GM21447 (cell line): ENCODE data around the gene FCRLB.
"Not testable (repeated sequence)": the region's sequence is repeated elsewhere in the genome, so short reads cannot be mapped to it uniquely, and the experiment has no call there.

ENCODE experiments used
- ATAC-seq: cut with Tn5 transposase; IDR thresholded peaks from one replicate; pipeline ENCODE4 v1.9.1; 2021; ENCODE audit not compliant: unreplicated experiment

The FCRLB gene

DNA sequence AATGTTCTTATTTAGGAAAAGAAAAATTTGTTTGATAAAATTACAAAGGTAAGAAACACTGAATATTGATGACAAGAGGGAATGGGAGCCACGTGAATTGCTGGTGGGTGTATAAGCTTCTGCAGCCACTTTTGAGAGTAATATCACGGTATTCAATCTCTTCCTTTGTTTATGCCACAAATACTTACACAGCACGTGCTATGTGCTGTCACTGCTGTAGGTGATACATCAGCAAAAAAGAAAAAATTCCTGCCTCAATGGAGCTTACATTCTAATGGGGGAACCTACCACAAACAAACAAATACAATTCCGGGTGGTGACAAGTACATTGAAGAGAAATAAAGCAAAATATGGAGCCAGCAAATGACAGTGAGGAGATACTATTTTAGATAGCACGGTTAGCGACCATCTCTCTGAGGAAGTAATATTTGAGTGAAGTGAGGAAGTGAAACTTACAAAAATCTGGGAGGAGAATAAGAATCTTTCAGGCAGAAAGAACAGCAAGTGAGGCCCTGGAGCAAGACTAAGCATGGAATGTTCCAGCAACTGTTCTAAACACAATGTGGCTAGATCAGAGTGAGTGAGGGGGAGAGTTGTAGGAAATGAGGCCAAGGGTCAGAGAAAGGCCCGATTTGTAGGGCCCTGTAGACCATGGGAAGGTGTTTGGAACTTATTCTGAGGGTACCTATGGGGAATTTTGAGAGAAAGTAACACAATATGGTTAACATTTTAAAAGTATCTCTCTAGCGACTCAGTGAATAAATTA, 2.6 kb upstream of the FCRLB start:
- peak; percentile 56 for ATAC-seq

DNA sequence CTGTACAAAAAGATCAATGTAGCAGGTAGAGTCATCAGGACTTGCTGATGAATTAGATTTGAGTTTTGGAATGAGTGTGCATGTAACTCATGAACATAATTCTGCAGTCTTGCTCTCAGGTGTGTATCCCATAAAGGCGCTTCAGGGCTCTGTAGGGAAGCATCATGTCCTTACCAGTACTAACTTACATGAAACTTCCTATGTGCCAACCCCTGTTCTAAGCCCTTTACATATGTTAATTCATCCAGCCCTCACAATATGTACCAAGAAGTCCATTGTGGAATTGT, 2.1 kb upstream of the FCRLB start:
- peak; percentile 40 for ATAC-seq

DNA sequence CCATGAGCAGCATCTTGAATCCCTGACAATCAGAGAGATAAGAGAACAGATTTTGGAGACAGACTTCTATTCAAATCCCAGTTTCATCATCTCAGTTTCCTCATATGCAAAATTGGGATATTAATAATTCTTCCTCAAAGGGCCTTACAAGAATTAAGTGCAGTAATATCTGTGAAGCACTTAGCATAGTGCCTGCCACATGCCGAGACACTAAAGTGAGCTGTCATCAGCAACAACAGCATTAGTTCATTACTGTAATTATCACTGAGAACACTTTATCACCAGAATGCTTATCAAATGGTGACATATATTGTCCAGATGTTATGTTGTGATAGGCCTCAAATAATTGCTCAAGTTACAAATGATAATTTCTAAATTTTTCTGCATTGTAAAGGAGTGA, 922 bp upstream of the FCRLB start:
- ATAC-seq: no peak

DNA sequence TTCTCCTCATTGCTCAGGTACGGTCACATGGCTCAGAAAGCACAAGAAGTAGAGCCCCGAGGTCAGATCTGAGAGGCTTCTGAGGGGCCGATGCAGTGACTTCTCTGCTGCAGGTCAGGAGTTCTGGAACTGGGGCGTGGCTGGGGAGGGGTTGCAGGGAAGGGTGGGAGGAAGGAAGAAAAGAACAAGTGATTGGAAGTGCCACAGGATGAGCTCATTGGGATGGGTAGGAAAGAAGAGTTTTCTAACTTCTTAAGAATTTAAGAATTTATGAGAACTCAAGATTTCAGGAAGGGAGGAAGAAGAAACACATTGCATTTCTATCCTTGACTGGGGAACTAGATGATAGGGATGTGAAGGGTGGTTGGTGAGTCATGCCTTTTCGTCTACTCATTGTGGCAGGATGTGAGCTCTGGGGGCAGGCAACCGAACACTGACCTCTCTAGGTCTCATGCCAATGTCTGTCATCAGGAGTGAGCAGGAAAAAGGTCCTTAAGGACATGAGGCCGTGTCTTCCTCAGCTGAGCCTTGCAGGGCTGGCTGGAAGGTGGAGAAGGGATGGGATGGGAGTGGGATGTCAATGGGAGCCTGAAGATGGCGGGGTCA, 497 bp downstream of the FCRLB start:
- ATAC-seq: no peak

DNA sequence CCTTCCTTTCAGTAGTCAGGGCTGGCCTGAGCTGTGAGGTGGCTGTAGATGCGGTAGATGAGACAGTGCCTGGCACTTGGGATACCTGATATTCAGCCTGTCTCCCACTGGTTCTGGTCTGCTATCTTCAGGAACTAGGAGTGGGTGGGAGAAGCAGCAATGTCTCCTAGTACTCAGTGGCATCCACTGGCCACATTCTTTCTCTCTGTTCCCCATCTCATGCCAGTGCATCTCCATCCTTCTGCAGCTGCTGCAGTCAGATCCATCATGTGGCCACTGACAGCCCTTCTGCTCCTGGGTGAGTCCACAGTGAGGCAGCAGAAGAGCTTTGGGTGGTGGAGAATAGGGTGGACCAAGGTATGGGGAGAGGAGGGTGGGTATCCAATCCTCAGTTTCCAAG, 1.1 kb downstream of the FCRLB start:
- ATAC-seq: no peak

DNA sequence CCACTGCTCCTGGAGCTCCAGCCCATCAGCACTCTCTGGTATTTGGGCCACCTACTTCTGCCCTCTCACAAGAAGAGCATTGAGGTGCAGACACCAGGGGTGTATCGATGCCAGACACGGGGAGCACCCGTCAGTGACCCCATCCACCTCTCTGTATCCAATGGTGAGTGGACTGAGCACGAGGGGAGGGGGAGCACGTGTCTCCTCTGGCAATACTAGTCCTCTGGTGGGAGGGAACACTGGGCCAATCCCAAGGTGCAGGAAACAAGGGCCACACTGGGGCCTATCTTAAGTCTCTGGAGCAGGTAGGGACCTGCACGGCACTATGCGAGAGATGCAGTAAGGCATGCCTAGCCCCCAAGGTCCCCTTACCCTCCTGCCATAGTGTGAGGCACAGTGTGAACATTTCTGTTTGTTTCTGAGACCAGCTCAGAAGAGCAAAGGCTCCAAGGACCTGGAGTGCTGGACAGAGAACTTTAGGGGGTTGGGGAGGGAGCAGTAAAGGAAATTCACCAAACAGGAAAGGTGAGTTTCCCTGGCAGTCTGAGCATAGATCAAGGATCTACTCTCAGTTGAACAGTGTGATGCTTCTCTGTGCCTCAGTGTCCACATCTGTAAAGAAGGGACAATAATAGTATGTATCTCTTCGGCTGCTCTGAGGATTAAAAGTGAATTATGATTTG, 2.3 kb downstream of the FCRLB start:
- no peak for ATAC-seq

DNA sequence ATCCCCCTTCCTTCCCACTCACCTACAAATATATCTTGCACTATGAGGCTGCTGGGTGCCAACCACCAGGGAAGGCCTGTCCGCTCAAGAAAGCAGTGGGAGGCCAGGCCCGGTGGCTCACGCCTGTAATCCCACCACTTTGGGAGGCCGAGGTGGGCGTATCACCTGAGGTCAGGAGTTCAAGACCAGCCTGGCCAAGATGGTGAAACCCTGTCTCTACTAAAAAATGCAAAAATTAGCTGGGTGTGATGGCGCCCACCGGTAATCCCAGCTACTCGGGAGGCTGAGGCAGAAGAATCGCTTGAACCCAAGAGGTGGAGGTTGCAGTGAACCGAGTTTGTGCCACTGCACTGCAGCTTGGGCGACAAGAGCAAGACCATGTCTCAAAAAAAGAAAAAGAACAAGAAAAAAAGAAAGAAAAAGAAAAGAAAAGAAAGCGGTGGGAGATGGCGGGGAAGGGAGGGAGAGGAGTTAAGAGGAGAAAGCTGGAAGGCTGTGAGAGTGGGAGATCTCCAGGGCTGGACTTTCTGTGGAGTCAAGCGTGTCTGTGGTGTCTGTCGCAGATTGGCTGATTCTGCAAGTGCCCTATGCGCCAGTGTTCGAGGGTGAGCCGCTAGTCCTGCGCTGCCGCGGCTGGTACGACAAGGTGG, 4.0 kb downstream of the FCRLB start:
- not testable (repeated sequence) for ATAC-seq

DNA sequence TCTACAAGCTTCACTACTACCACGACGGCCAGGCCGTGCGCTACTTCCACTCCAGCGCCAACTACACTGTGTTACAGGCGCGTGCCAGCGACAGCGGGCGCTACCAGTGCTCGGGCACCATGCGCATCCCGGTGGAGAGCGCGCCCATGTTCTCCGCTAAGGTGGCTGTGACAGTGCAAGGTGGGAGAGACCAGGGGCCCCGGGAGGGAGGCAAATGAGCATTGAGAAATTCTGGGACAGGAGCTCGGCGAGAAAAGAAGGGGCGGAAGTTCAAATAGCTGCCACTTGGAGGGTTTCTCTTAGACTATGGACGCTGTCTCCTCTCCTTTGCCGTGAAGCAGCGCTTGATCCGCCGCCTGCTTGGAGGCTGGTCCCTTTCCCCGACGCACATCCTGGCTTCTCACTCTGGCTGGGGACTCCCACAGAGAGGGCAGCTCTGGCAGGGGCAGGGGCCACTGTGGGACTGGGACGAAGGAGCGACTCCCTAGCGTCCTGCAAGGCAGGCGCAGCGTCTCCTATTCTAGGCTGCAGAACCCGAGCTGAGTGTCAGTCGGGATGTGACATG, 4.6 kb downstream of the FCRLB start:
- peak; percentile 15 for ATAC-seq

DNA sequence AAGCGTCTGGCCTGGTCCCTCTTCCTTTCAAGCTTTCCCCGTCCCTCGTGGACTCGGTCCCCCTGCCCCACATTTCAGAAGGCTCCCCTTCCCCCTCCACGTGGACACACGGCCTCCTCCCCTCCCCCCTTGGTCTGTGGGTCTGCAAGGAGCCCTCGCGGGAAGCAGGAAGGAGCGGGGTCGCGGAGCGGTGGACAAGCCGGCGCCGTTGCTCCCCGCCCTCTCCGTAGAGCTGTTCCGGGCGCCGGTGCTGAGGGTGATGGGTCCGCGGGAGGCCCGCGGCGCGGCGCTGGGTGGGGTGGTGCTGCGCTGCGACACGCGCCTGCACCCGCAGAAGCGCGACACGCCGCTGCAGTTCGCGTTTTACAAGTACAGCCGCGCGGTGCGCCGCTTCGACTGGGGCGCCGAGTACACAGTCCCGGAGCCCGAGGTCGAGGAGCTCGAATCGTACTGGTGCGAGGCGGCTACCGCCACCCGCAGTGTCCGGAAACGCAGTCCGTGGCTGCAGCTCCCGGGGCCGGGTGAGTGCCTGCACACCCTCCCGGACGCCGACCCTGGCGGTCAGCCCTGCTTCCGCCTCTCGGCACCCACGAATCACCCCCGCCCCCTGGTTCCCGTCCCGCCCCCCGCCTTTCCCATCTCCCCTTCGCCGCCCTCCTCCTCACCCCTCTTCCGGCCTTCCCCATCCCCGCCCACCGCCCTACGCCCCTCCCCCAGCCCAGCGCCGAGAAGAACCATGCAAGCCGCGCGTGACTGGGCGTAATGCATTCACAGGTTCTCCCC, 5.3 kb downstream of the FCRLB start:
- peak; percentile 50 for ATAC-seq

DNA sequence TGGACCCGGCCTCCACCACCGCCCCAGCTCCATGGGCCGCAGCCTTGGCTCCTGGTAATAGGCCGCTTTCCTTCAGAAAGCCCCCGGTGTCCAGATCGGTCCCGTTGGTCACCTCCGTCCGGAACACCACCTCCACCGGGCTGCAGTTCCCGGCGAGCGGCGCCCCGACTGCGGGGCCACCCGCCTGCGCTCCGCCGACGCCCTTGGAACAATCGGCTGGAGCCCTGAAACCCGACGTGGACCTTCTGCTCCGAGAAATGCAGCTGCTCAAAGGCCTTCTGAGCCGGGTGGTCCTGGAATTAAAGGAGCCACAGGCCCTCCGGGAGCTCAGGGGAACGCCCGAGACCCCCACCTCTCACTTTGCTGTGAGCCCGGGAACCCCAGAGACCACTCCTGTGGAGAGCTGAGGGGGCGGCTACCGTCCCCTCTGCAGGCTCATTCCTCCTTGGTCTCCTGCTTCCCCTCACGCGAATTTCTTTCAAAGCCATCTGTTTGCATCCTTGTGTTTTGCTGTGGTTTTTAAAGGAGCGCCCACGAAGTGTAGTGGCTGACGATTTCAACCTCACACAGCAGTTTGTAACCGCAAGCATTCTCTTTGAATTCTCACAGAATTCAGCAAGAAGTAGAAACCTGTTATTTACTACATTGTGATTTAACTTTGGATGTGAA, 6.0 kb downstream of the FCRLB start:
- ATAC-seq: peak; percentile 20

DNA sequence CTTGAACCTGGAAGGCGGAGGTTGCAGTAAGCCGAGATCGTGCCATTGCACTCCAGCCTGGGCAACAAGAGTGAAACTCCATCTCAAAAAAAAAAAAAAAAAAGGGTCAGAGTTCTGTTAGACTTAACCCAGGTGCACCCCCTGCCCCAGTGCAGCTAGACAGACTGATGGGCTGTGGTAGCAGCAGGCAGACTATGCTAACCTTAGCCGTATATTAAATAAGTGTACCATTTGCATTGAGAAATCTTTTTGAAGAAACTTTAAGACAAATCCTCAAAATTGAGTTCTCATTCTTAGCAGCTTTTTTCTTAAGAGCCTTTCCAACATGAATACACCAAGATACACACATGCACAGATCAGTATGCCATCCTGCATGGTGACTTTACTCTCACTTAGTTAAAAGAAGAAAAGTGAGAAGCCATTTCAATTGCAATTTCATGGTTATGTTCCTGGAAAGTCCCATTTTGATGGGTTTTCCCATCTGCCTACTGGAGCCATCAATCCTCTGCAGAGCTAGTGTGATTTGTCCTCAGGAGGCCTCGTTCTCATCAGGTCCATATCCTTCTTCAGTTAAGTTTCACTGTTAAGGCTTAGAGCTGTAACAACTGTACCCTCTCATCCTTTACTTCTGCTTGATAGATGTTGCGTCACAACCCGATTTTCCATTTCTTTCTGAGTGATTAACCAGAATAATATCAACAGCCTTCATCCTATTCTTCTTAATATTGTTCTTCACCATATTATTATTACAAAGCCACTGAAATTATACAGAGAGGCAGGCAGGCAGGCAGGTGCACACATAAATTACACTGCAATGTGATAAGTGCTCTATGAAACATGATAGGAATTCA, 7.3 kb downstream of the FCRLB start:
- no peak for ATAC-seq

DNA sequence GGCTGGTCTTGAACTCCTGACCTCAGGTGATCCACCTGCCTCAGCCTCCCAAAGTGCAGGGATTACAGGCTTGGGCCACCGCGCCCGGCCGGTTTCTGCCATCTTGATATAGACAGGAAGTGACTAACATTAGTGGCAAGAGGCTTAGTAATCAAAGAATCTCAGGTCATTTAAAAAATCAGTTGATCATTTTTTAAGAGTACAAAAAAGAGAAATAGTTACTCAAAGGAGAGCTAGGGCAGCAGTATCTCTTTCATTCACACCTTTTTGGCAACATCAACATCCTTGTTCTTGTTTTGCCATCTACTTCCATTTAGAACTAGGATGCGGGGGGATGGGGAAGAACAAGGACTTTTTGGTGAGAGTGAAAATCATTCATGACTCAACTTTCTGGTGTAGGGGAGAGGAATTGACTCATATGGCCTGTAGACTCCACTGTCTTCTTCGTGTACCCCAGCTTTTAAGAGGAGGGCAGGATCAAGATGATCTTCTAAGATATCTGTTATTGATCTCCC, 8.8 kb downstream of the FCRLB start:
- no peak for ATAC-seq

DNA sequence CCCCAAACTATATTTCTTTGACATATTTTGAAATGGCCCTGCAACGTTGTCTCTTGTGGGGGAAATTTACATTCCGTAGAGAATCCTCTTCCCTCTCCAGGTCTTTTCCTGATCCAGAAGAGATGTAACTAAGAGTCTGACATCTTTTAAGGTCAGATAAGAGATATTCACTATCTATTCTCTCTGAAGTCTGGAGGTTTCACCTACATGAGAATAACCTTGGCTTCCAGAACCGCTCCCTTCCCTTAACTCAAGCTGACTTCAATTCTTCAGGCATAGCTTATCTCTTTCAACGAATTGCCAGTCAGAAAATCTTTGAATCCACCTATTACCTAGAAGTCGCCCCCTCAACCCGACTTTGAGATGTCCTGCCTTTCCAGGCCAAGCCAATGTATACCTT, 9.9 kb downstream of the FCRLB start:
- ATAC-seq: no peak

DNA sequence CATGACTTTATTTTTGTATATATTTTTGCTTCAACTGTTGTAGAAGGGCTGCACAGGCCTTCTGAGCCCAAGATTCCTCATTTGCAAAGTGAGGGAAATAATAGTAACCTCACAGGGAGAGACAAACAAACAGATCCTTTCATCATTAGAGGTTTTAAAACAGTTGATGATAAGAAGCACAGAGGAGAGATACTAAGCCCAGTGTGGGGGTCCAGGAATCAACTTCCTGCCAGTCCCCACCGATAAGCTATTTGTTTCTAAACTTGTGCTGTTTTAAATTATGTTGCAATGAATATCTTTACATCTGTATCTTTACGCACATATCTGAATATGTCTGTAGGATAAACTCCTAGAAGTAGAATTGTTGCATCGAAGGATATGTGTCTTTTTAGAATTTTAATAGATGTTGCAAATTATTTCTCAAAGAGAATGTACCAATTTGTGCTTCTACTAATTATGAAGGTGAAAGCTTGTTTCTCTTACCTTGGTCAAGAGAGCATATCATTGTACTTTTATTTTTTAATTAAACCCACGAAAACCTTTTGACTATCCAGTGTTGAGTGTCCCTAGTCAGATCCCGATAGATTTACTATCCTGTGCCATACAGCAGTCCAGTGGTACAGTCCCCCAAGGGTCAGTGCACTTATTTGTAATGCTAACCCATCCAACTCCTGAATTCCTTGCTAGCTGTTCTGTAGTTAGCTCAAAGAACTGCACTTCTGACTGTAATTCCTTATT, 10.8 kb downstream of the FCRLB start:
- no peak for ATAC-seq

DNA sequence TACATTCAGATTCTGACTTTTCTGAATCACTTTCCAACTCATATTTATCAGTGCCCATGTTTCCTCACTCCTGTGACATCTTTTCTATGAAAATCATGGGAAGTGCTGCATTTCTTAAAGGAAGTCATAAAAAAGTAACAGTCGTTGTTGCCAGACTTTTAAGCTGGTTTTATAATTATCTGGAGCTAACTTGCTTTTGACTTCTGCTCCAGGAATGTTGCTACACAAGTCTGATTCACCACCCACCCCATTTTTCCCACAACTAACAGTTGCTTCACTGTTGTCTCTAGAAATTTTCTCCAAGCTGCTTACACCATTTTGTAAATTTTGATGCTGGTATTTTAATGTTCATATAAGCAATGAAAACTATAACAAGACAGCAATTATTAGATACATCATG, 12.2 kb downstream of the FCRLB start:
- no peak for ATAC-seq

DNA sequence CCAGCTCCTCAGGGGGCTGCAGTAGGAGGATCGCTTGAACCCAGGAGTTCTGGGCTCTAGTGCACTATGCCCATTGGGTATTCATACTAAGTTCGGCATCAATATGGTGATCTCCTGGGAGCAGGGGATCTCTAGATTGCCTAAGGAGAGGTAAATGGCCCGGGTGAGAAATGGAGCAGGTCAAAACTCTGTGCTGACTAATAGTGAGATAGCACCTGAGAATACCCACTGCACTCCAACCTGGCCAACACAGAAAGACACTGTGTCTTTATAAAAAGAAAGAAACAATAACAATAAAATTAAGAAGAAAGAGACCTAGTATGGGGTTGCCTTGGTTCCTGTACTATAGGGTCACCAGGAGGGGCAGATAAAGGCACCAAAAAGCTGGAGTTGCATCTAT, 14.5 kb downstream of the FCRLB start:
- no peak for ATAC-seq

DNA sequence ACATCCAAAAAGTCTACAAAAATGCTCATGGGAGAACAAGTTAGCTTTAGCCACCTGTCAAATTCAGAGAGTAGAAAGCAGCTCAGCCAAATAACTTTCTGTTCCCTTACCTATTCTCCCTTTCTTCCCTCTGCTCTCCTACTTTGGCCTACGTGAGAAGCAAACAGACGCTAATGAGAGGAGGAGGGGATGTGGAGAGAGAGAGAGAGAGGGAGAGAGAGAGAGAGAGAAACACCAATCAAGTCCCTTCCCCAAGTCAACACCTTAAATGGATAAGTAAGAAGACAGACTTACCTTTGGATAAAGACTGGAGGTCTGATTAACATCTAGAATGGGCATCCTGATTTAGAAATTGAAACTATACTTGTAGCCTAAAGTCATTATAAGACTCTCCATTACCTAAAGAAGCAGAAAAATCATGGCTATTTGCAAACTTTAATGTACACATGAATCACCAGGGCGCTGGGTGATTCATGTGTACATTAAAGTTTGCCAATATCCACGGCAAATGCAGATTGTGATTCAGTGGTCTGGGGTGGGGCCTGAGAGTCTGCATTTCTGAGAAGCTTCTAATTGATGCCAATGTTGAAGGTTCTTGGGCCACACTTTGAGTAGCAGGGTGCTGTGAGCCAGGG, 15.1 kb downstream of the FCRLB start:
- no peak for ATAC-seq

DNA sequence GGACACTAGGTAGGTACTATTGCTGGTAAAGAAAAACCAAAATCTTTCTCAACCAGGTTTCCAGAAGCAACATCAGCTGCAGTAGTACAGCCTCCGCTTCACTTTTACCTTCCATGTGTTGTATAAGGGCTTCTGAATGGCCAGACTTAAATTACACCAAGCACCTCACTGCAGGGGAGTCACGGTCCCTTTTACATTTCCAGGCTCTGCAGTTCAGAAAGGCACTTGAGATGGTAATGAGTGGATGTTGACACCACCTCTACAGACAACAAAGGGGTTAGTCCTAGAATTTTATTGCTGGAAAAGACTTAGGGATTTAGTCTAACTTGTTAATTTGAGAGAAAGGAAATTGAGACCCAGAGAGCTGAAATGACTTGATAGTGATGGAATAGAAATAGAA, 16.3 kb downstream of the FCRLB start:
- no peak for ATAC-seq
